Right atrium auricular region (tissue), 2 donors: ENCODE measurements around the gene GPR55. TPM values are rescaled to one million over a fixed set of nuclear protein-coding genes. Genes with fewer than 3 reads are reported as not detected.

ENCODE experiments used
- DNase-seq: peaks from one replicate; pipeline ENCODE4 v3.0.0-alpha.2; 2019; ENCODE audit warnings: low spot score
- H3K27ac ChIP-seq, 2 donors: fragments of 200-600 bp; sonication (generic); 1 replicate in 1 of 2; 2 replicates in 1 of 2; pipeline ENCODE4 v1.5.1; 2016 to 2019
- H3K27me3 ChIP-seq, 2 donors: fragments of 200-600 bp; sonication (generic); one replicate each; pipeline versions ENCODE4 v1.5.1 to v1.6.0; 2017 to 2019
- H3K36me3 ChIP-seq: fragments of 200-600 bp; sonication (generic); one replicate; pipeline ENCODE4 v1.5.1; 2016
- H3K4me1 ChIP-seq, 2 donors: fragments of 200-600 bp; sonication (generic); one replicate each; pipeline versions ENCODE4 v1.5.1 to v1.6.0; 2017 to 2019
- H3K4me3 ChIP-seq, 2 donors: fragments of 200-600 bp; sonication (generic); 1 replicate in 1 of 2; 2 replicates in 1 of 2; pipeline ENCODE4 v1.5.1; 2017 to 2019; ENCODE audit warnings: mild to moderate bottlenecking in 1 of 2, moderate library complexity in 1 of 2
- H3K9me3 ChIP-seq, 2 donors: fragments of 200-600 bp; sonication (generic); one replicate each; pipeline ENCODE4 v1.5.1; 2019
- CTCF ChIP-seq, 2 donors: fragments of 200-600 bp; sonication (generic); IDR thresholded peaks; one replicate each; pipeline ENCODE4 v1.5.1; 2019; ENCODE audit warnings: antibody characterized with exemption in 2 of 2
- total RNA-seq, 2 donors: library from RNA; depleted of rRNA; stranded (reverse); fragments of >200 nt; gene quantifications; one replicate each; pipeline ENCODE4 v1.1.0, GENCODE V29; 2016

GPR55 gene
- total RNA-seq, 2 donors from 2014 or later, result not detected

- no peaks in the 10 kb centered on the region for H3K27me3 ChIP-seq
- H3K9me3 ChIP-seq, result no peaks in the 10 kb centered on the region
- no peak for TF ChIP-seq CTCF (IDR thresholded peaks at IDR 0.05)
- no peak overlapping the region for H3K4me3 ChIP-seq
- H3K27ac ChIP-seq, result no peak overlapping the region
- H3K4me1 ChIP-seq, result no peaks in the 10 kb centered on the region
- H3K36me3 ChIP-seq, result no peaks in the 10 kb centered on the region
- DNase-seq, result no peak
Observed at GRCh38 chr2:230912046-230912445, 13.0 kb downstream of the GPR55 start.

DNA sequence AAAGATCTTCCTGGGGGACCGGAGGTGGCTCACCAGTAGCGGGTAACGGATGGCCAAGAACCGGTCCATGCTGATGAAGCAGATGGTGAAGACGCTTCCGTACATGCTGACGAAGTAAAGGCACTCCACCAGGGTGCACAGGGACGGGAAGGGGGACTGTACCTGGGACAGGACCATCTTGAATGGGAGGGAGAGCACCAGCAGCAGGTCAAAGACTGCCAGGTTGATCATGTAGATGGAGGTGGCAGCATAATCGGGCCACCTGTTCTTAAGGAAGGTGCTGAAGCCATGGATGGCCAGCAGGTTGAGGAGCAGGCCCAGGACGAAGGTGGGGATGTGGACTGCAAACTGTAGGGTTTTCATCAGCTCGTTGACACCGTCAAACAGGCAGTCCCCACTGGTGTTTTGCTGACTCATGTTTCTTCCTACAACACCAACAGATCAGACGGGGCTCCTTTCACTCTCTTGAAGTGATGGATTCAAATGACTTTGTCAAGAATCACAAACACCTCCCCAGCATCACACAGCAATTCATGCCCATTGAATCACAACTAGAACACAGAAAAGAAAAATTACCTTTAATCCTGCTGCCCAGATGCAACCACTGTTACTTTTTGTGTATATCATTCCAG lies 14.4 kb downstream of the GPR55 start:
- no peaks in the 10 kb centered on the region for H3K36me3 ChIP-seq
- no peaks in the 10 kb centered on the region for H3K4me1 ChIP-seq
- no peak overlapping the region for H3K27ac ChIP-seq
- no peak for DNase-seq
- H3K4me3 ChIP-seq, result no peak overlapping the region
- no peaks in the 10 kb centered on the region for H3K9me3 ChIP-seq
- TF ChIP-seq CTCF (IDR thresholded peaks at IDR 0.05), result no peak
- H3K27me3 ChIP-seq, result no peaks in the 10 kb centered on the region

- no peaks in the 10 kb centered on the region for H3K27me3 ChIP-seq
- H3K4me3 ChIP-seq, result no peak overlapping the region
- H3K4me1 ChIP-seq, result no peaks in the 10 kb centered on the region
- no peak overlapping the region for H3K27ac ChIP-seq
- DNase-seq, result no peak
- H3K9me3 ChIP-seq, result no peaks in the 10 kb centered on the region
- H3K36me3 ChIP-seq, result no peaks in the 10 kb centered on the region
- TF ChIP-seq CTCF (IDR thresholded peaks at IDR 0.05), result no peak
Observed at GRCh38 chr2:230909841-230910545, 15.0 kb downstream of the GPR55 start.

DNA sequence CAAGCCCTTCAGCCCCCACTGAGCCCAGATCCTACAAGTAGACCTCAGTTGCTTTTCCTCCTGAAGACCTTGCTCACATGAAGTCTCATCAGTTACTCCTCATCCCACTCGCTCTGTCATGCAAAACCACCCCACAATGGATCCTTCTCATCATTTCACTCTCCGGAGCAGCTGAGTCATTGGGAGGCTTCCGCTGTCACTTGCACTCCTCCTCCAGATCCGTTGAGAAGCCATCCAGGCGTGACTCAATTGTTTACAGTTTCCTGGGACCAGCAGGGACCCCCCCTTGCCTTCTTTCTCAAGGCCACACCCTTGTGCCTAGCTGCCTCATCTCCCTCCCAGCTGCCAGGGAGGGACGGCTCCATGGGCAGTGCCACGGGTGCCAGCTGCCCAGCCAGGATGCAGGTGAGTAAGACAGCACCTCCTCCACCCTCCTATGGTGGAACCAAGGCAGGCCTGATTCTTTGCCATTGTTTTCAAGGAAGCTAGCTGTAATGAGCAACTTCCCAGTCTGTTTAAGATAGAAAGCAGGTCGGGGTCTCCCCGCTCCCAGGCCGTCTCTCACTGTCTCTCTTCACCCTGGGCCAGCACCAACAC lies 16.3 kb downstream of the GPR55 start:
- TF ChIP-seq CTCF (IDR thresholded peaks at IDR 0.05), result no peak
- H3K27me3 ChIP-seq, result no peaks in the 10 kb centered on the region
- no peaks in the 10 kb centered on the region for H3K4me1 ChIP-seq
- no peaks in the 10 kb centered on the region for H3K36me3 ChIP-seq
- DNase-seq, result no peak
- H3K27ac ChIP-seq, result no peak overlapping the region
- no peaks in the 10 kb centered on the region for H3K9me3 ChIP-seq
- no peak overlapping the region for H3K4me3 ChIP-seq

DNA sequence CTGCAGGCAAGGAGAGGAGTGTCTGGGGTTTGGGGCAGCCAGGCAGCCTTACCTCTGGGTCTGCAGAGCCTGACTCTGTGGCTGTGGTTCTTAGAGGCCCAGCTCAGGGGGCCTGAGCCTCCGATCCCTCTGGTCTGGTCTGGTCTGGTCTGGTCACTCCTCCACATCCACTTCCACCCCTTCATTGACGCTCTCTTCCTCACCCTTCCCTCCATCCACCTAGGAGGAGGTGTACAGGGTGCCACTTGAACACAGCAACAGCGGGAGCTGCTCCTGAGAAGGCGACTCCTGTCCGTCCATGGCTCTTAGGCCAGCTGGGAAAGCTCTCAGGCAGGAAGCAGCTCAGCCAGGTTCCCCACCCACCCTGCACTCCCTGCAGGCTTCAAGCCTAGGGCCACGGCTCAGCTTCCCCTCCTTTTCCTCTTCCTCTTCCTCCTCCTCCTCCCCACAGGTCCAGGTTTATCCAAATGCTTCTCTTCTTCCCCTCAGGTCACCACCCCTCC lies 16.9 kb downstream of the GPR55 start:
- Histone ChIP-seq H3K9me3 (no peaks in the 10 kb centered on the region), H3K4me1 (no peaks in the 10 kb centered on the region), H3K27me3 (no peaks in the 10 kb centered on the region), H3K27ac (no peak overlapping the region), H3K36me3 (no peaks in the 10 kb centered on the region), H3K4me3 (no peak overlapping the region)
- TF ChIP-seq CTCF (IDR thresholded peaks at IDR 0.05), result no peak
- no peak for DNase-seq
